Activated T-helper 2 cell treated with anti-CD3 and anti-CD28 coated beads, Interferon-gamma antibody, Interleukin-2, Interleukin-4, amounts not matched to agents 10 μg/mL and 5 μg/mL and 100 μg/mL, durations not matched to agents 14 hours and 24 hours and 36 hours (primary cell): ENCODE measurements around the gene ZNF74. TPM values are rescaled to one million over a fixed set of nuclear protein-coding genes. Genes with fewer than 3 reads are reported as not detected.
"Not testable (repeated sequence)": the region's sequence is repeated elsewhere in the genome, so short reads cannot be mapped to it uniquely, and the experiment has no call there.

Source experiments
- DNase-seq: peaks from one replicate; pipeline ENCODE4 v3.0.0; 2021; ENCODE audit warnings: low spot score
- H3K27ac Mint-ChIP-seq: one replicate; pipeline ENCODE4 v1.8.0; 2021; ENCODE audit warnings: mixed read lengths
- H3K27me3 Mint-ChIP-seq: one replicate; pipeline ENCODE4 v1.8.0; 2021; ENCODE audit warnings: low read depth, mixed read lengths
- H3K36me3 Mint-ChIP-seq: one replicate; pipeline ENCODE4 v1.8.0; 2021; ENCODE audit warnings: low read depth, mixed read lengths
- H3K4me1 Mint-ChIP-seq: one replicate; pipeline ENCODE4 v1.8.0; 2021; ENCODE audit warnings: low read depth, mixed read lengths
- H3K4me3 Mint-ChIP-seq: one replicate; pipeline ENCODE4 v1.8.0; 2021; ENCODE audit warnings: low read depth, mild to moderate bottlenecking, moderate library complexity, mixed read lengths
- H3K9me3 Mint-ChIP-seq: one replicate; pipeline ENCODE4 v1.8.0; 2021; ENCODE audit warnings: mixed read lengths
- intact Hi-C: fragments of 100-400 bp; cut with micrococcal nuclease; formaldehyde crosslinking; loops from one replicate; pipeline ENCODE4 v1.15.1; 2023
- total RNA-seq: library from RNA; stranded (reverse); gene quantifications from 2 replicates; pipeline ENCODE4 v1.2.3, GENCODE V29; 2022

The ZNF74 gene
- total RNA-seq, 1 donor from 2014 or later = 14.4 TPM

DNA sequence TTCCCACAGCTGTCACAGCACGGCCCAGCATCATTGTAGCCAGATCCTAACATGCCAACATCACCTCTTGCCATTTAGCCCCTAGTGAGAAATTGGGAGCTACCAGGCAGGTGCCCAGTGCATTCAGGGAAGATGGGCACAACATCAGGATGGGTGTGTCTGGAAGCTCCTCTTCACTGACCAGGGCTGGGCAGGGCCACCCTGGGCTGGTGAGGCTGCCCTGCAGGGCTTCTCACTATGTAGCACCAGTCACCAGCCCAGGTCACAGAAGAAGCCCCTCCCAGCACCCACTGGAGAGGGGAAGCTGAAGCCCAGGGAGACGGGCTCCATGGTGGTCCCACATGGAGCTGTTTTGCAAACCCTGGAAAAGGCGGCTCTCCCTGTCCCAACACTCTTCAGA is 13.9 kb downstream of the ZNF74 start:
- no peak overlapping the region for H3K4me3 Mint-ChIP-seq
- DNase-seq = no peak
- no peaks in the 10 kb centered on the region for H3K9me3 Mint-ChIP-seq
- H3K36me3 Mint-ChIP-seq = peaks cover 25% of the 10 kb centered on the region
- peaks cover 5% of the 10 kb centered on the region for H3K4me1 Mint-ChIP-seq
- H3K27me3 Mint-ChIP-seq = peaks cover 2% of the 10 kb centered on the region
- intact Hi-C loops = no loop called here
- H3K27ac Mint-ChIP-seq = no peak overlapping the region

DNA sequence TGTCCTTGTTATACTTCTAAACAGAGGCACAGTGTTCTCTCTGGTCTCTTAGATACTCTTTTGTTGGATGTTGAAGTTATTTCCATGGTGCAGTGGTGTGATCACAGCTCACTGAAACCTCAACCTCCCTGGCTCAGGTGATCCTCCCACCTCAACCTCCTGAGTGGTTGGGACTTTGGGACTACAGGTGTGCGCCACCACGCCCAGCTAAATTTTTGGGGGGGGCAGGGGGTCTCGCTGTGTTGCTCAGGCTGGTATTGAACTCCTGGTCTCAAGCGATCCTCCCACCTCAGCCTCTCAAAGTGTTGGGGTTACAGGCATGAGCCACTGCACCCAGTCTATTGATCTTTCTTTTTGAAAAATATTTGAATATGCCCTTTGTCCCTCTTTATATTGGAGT is 14.9 kb downstream of the ZNF74 start:
- Mint-ChIP-seq H3K4me1 (no peaks in the 10 kb centered on the region), H3K4me3 (no peak overlapping the region), H3K27me3 (peaks cover 4% of the 10 kb centered on the region), H3K9me3 (no peaks in the 10 kb centered on the region), H3K36me3 (peaks cover 15% of the 10 kb centered on the region), H3K27ac (no peak overlapping the region)
- no peak for DNase-seq
- intact Hi-C loops = no loop called here

DNA sequence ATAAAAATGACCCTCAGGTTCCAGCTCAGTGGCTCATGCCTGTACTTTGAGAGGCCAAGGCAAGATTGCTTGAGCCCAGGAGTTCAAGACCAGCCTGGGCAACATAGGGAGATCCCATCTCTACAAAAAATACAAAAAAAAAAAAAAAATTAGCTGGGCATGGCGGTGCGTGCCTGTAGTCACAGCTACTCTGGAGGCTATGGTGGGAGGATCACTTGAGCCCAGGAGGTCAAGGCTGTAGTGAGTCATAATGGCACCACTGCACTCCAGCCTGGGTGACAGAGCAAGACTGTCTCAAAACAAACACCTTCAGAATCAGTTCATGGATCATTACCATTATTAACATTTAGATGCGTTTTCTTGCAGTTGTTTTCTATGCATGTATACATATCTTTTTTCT is 15.4 kb downstream of the ZNF74 start:
- H3K4me3 Mint-ChIP-seq, intact Hi-C loops, H3K4me1 Mint-ChIP-seq, DNase-seq, H3K27ac Mint-ChIP-seq, H3K27me3 Mint-ChIP-seq, H3K9me3 Mint-ChIP-seq: not testable (repeated sequence)
- peaks cover 13% of the 10 kb centered on the region for H3K36me3 Mint-ChIP-seq

GRCh38 chr22:20412474-20413216 is 18.7 kb downstream of the ZNF74 start:
- H3K27me3 Mint-ChIP-seq = peaks cover 13% of the 10 kb centered on the region
- no peak overlapping the region for H3K4me3 Mint-ChIP-seq
- no peaks in the 10 kb centered on the region for H3K4me1 Mint-ChIP-seq
- H3K36me3 Mint-ChIP-seq = peaks cover under 1% of the 10 kb centered on the region
- no peak overlapping the region for H3K27ac Mint-ChIP-seq
- DNase-seq = no peak
- intact Hi-C loops = no loop called here
- H3K9me3 Mint-ChIP-seq = no peaks in the 10 kb centered on the region

- Mint-ChIP-seq H3K4me1 (no peaks in the 10 kb centered on the region), H3K27me3 (peaks cover 13% of the 10 kb centered on the region), H3K4me3 (no peak overlapping the region), H3K27ac (no peak overlapping the region), H3K9me3 (no peaks in the 10 kb centered on the region), H3K36me3 (no peaks in the 10 kb centered on the region)
- intact Hi-C loops = no loop called here
- no peak for DNase-seq
Observed at GRCh38 chr22:20413217-20414058, 19.5 kb downstream of the ZNF74 start.

DNA sequence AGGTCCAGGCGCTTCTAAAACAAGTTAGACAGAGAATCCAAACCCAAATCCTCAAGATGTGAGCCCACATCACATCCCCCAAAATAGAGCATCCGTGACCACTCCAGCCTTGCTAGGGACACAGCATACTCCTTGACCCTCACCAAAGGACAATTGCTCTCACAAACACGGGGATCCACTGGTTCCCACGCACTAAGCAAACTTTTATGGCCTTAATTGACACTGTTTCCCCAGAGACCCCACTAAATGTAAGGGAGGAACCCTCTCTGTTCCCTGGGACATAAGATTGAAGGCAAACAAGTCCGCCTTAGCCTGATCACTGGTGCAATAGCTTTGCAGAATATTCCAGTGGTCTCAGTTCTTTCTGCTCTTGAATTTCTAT is 20.1 kb downstream of the ZNF74 start:
- H3K27ac Mint-ChIP-seq = no peak overlapping the region

DNA sequence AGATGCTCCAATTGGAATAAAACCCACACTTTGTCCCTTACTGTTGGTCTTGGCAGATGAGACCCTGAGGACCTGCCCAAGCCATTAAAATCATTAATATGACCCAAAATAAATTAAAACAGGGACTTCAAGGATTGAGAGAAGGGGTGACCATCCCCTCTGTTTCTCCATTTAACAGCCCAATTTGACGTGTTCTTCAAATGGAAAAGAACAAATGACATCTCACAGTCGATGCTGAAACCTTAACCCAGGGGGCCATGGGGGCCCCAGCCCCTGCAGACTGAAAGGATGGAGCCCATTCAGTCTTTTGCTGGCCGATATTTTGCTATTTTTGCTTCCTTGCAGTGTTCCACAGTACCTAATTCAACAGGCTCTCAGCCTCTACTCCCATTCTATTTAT is 20.5 kb downstream of the ZNF74 start:
- Mint-ChIP-seq H3K27me3 (peaks cover 13% of the 10 kb centered on the region), H3K4me1 (no peaks in the 10 kb centered on the region), H3K27ac (no peak overlapping the region), H3K4me3 (no peak overlapping the region), H3K9me3 (no peaks in the 10 kb centered on the region), H3K36me3 (no peaks in the 10 kb centered on the region)
- DNase-seq = no peak
- intact Hi-C loops = no loop called here

More for the DNA sequence above, 20.1 kb downstream of the ZNF74 start:
- intact Hi-C loops = no loop called here
- no peak for DNase-seq
- Mint-ChIP-seq H3K4me3 (no peak overlapping the region), H3K36me3 (no peaks in the 10 kb centered on the region), H3K4me1 (no peaks in the 10 kb centered on the region), H3K27me3 (peaks cover 13% of the 10 kb centered on the region), H3K9me3 (no peaks in the 10 kb centered on the region)

DNA sequence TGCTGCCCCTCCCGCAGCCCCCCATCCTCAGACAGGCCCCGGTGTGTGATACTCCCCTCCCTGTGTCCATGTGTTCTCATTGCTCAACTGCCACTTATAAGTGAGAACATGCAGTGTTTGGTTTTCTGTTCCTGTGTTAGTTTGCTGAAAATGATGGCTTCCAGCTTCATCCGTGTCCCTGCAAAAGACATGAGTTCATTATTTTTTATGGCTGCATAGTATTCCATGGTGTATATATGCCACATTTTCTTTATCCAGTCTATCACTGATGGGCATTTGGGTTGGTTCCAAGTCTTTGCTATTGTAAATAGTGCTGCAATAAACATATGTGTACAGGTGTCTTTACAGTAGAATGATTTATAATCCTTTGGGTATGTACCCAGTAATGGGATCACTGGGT is 21.3 kb downstream of the ZNF74 start:
- peaks cover 13% of the 10 kb centered on the region for H3K27me3 Mint-ChIP-seq
- H3K36me3 Mint-ChIP-seq = not testable (repeated sequence)
- intact Hi-C loops = loop anchor here (5.0 kb wide), 1 partner anchor 282 kb away; no protein-coding TSS in a partner anchor

GRCh38 chr22:20415699-20416098 is 21.7 kb downstream of the ZNF74 start:
- H3K27ac Mint-ChIP-seq, H3K4me3 Mint-ChIP-seq, H3K4me1 Mint-ChIP-seq, DNase-seq, H3K36me3 Mint-ChIP-seq, H3K9me3 Mint-ChIP-seq: not testable (repeated sequence)
- H3K27me3 Mint-ChIP-seq = peaks cover 13% of the 10 kb centered on the region
- intact Hi-C loops = loop anchor here (5.0 kb wide), 1 partner anchor 282 kb away; no protein-coding TSS in a partner anchor

More for the DNA sequence above, 21.3 kb downstream of the ZNF74 start:
- not testable (repeated sequence) for H3K4me3 Mint-ChIP-seq, H3K27ac Mint-ChIP-seq, H3K4me1 Mint-ChIP-seq, DNase-seq, H3K9me3 Mint-ChIP-seq

GRCh38 chr22:20418211-20418788 is 24.3 kb downstream of the ZNF74 start:
- Mint-ChIP-seq H3K4me3 (no peak overlapping the region), H3K9me3 (no peaks in the 10 kb centered on the region), H3K36me3 (no peaks in the 10 kb centered on the region), H3K27me3 (peaks cover 9% of the 10 kb centered on the region), H3K27ac (no peak overlapping the region), H3K4me1 (no peaks in the 10 kb centered on the region)
- DNase-seq = peak; percentile 70
- intact Hi-C loops = loop anchor here (1.0 to 5.0 kb wide), 3 partner anchors 38 to 279 kb away; no protein-coding TSS in a partner anchor

DNA sequence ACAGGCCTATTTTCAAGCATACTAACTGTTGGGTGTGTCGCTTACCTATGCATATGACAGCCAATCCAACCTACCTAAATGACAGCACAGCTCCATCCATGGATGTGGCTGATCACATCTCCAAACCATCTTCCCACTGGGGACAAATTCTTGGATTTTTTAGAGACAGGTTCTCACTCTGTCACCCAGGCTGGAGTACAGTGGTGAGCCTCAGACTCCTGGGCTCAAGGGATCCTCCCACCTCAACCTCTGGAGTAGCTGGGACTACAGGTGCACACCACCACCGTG is 25.7 kb downstream of the ZNF74 start:
- Mint-ChIP-seq H3K4me3 (no peak overlapping the region), H3K36me3 (no peaks in the 10 kb centered on the region), H3K27ac (no peak overlapping the region), H3K4me1 (peaks cover 2% of the 10 kb centered on the region), H3K27me3 (peaks cover 17% of the 10 kb centered on the region), H3K9me3 (no peaks in the 10 kb centered on the region)
- DNase-seq = no peak
- intact Hi-C loops = loop anchor here (2.0 to 5.0 kb wide), 2 partner anchors 77 to 278 kb away; no protein-coding TSS in a partner anchor

DNA sequence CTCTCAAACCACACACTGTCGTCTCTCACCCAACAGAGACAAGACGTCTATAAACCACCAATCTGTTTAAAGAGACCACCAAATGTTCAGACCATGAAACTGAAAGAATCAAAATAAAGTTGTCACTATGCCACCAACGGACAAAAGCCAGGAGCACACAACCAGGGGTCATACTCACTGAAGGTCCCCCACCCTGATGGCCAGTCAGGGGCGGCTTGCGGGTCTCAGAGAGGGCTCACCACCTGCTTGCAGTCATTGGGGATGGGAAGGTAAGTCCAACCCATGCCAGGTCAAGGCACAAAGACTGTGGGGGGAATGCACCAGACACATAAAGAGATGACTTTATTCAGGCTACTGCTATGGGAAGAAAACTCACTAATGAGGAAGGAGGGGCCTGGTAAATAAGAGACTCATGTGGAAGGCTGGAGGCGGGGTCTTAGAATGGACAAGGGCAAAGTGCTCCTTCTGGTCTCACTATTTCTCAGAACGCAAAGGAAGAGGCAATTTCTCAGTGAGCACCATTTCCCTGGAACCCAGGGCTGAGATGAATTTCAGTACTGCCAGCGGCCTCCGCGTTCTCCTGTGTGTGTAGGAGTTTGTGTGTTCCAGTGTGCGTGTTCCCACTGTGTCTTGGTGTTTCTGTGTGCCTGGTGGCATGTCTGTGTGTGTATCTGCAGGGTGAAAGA is 26.3 kb downstream of the ZNF74 start:
- DNase-seq = no peak
- H3K36me3 Mint-ChIP-seq = no peaks in the 10 kb centered on the region
- no peaks in the 10 kb centered on the region for H3K9me3 Mint-ChIP-seq
- peaks cover 17% of the 10 kb centered on the region for H3K27me3 Mint-ChIP-seq
- intact Hi-C loops = loop anchor here (10.0 kb wide), 1 partner anchor 145 kb away; no protein-coding TSS in a partner anchor
- no peak overlapping the region for H3K4me3 Mint-ChIP-seq
- peaks cover 2% of the 10 kb centered on the region for H3K4me1 Mint-ChIP-seq
- H3K27ac Mint-ChIP-seq = no peak overlapping the region
